HEK293 (cell line): Measurements from ENCODE around the gene ZBTB14.
A peak's percentile ranks its signal among the peaks of the same experiment; 100 is the strongest.

ENCODE experiments used
- GFI1B ChIP-seq: fragments of 450-650 bp; formaldehyde crosslinking; IDR thresholded peaks from 2 replicates; pipeline ENCODE4 v1.5.1; 2016; ENCODE audit warnings: missing biosample characterization, missing genetic modification characterization
- OSR2 ChIP-seq: fragments of 450-650 bp; formaldehyde crosslinking; IDR thresholded peaks from 2 replicates; pipeline ENCODE4 v1.5.1; 2016; ENCODE audit warnings: missing biosample characterization, missing genetic modification characterization
- SCRT2 ChIP-seq: fragments of 450-650 bp; formaldehyde crosslinking; IDR thresholded peaks from 2 replicates; pipeline ENCODE4 v1.5.1; 2016; ENCODE audit warnings: missing biosample characterization, missing genetic modification characterization
- ZEB2 ChIP-seq: fragments of 450-650 bp; formaldehyde crosslinking; IDR thresholded peaks from 2 replicates; pipeline ENCODE4 v1.5.1; 2016; ENCODE audit warnings: missing biosample characterization, missing genetic modification characterization
- ZNF10 ChIP-seq: fragments of 450-650 bp; formaldehyde crosslinking; IDR thresholded peaks from 2 replicates; pipeline ENCODE4 v1.5.1; 2017; ENCODE audit warnings: missing biosample characterization, missing genetic modification characterization
- ZNF112 ChIP-seq: fragments of 450-650 bp; formaldehyde crosslinking; IDR thresholded peaks from 2 replicates; pipeline ENCODE4 v1.5.0; 2017; ENCODE audit warnings: missing biosample characterization, missing genetic modification characterization
- ZNF174 ChIP-seq: fragments of 450-650 bp; formaldehyde crosslinking; IDR thresholded peaks from 2 replicates; pipeline ENCODE4 v1.5.0; 2017; ENCODE audit warnings: missing biosample characterization, mild to moderate bottlenecking, missing genetic modification characterization
- ZNF248 ChIP-seq: fragments of 450-650 bp; formaldehyde crosslinking; IDR thresholded peaks from 2 replicates; pipeline ENCODE4 v1.5.1; 2017; ENCODE audit warnings: missing biosample characterization, missing genetic modification characterization
- ZNF266 ChIP-seq: fragments of 450-650 bp; formaldehyde crosslinking; IDR thresholded peaks from 2 replicates; pipeline ENCODE4 v1.5.1; 2016; ENCODE audit warnings: missing biosample characterization, missing genetic modification characterization, low read depth
- ZNF350 ChIP-seq: fragments of 450-650 bp; formaldehyde crosslinking; IDR thresholded peaks from 2 replicates; pipeline ENCODE4 v1.5.0; 2017; ENCODE audit warnings: missing biosample characterization, mild to moderate bottlenecking, missing genetic modification characterization
- ZNF366 ChIP-seq: fragments of 450-650 bp; formaldehyde crosslinking; conservative IDR thresholded peaks from 2 replicates; pipeline ENCODE4 v1.5.1; 2016; ENCODE audit warnings: missing biosample characterization, missing genetic modification characterization
- ZNF416 ChIP-seq: fragments of 450-650 bp; formaldehyde crosslinking; IDR thresholded peaks from 2 replicates; pipeline ENCODE4 v1.5.1; 2016; ENCODE audit warnings: missing biosample characterization, missing genetic modification characterization
- ZNF426 ChIP-seq: fragments of 450-650 bp; formaldehyde crosslinking; IDR thresholded peaks from 2 replicates; pipeline ENCODE4 v1.5.1; 2017; ENCODE audit warnings: missing biosample characterization, missing genetic modification characterization, mild to moderate bottlenecking, inconsistent platforms, moderate library complexity
- ZNF473 ChIP-seq: fragments of 450-650 bp; formaldehyde crosslinking; IDR thresholded peaks from 2 replicates; pipeline ENCODE4 v1.5.1; 2017; ENCODE audit warnings: missing biosample characterization, missing genetic modification characterization
- ZNF48 ChIP-seq: fragments of 450-650 bp; formaldehyde crosslinking; IDR thresholded peaks from 2 replicates; pipeline ENCODE4 v1.5.1; 2016; ENCODE audit warnings: missing biosample characterization, missing genetic modification characterization
- ZNF510 ChIP-seq: fragments of 450-650 bp; formaldehyde crosslinking; IDR thresholded peaks from 2 replicates; pipeline ENCODE4 v1.5.1; 2018; ENCODE audit warnings: mild to moderate bottlenecking, missing genetic modification characterization, missing biosample characterization; ENCODE audit not compliant: insufficient replicate concordance
- ZNF623 ChIP-seq: fragments of 450-650 bp; formaldehyde crosslinking; IDR thresholded peaks from 2 replicates; pipeline ENCODE4 v1.5.1; 2016; ENCODE audit warnings: missing biosample characterization, missing genetic modification characterization
- ZNF658 ChIP-seq: fragments of 450-650 bp; formaldehyde crosslinking; IDR thresholded peaks from 2 replicates; pipeline ENCODE4; 2016; ENCODE audit warnings: missing biosample characterization, missing genetic modification characterization
- ZNF670 ChIP-seq: fragments of 450-650 bp; formaldehyde crosslinking; IDR thresholded peaks from 2 replicates; pipeline ENCODE4 v1.5.1; 2016; ENCODE audit warnings: missing biosample characterization, missing genetic modification characterization, low read depth
- ZNF843 ChIP-seq: fragments of 450-650 bp; formaldehyde crosslinking; IDR thresholded peaks from 2 replicates; pipeline ENCODE4 v1.5.1; 2016; ENCODE audit warnings: missing biosample characterization, missing genetic modification characterization
- TF ChIP-seq, protein P1 (sequence below): fragments of 450-650 bp; formaldehyde crosslinking; IDR thresholded peaks from 2 replicates; pipeline ENCODE4 v1.5.1; 2016; ENCODE audit warnings: missing biosample characterization, missing genetic modification characterization
- TF ChIP-seq, protein P2 (sequence below): fragments of 450-650 bp; formaldehyde crosslinking; IDR thresholded peaks from 2 replicates; pipeline ENCODE4 v1.5.1; 2017; ENCODE audit warnings: missing biosample characterization, missing genetic modification characterization
- TF ChIP-seq, protein P3 (sequence below): fragments of 450-650 bp; formaldehyde crosslinking; IDR thresholded peaks from 2 replicates; pipeline ENCODE4 v1.5.1; 2016; ENCODE audit warnings: missing biosample characterization, missing genetic modification characterization
- TF ChIP-seq, protein P4 (sequence below): fragments of 450-650 bp; formaldehyde crosslinking; IDR thresholded peaks from 2 replicates; pipeline ENCODE4 v1.5.1; 2017; ENCODE audit warnings: missing biosample characterization, missing genetic modification characterization
- TF ChIP-seq, protein P5 (sequence below): fragments of 450-650 bp; formaldehyde crosslinking; IDR thresholded peaks from 2 replicates; pipeline ENCODE4 v1.5.1; 2017; ENCODE audit warnings: missing biosample characterization, missing genetic modification characterization
- TF ChIP-seq, protein P6 (sequence below): sonication (generic); formaldehyde crosslinking; IDR thresholded peaks from 2 replicates; pipeline ENCODE4 v1.8.1; 2022; ENCODE audit warnings: mild to moderate bottlenecking, moderate library complexity, missing genetic modification reagents
- TF ChIP-seq, protein P7 (sequence below): fragments of 450-650 bp; formaldehyde crosslinking; IDR thresholded peaks from 2 replicates; pipeline ENCODE4 v1.5.1; 2016; ENCODE audit warnings: missing biosample characterization, missing genetic modification characterization

Gene ZBTB14

DNA sequence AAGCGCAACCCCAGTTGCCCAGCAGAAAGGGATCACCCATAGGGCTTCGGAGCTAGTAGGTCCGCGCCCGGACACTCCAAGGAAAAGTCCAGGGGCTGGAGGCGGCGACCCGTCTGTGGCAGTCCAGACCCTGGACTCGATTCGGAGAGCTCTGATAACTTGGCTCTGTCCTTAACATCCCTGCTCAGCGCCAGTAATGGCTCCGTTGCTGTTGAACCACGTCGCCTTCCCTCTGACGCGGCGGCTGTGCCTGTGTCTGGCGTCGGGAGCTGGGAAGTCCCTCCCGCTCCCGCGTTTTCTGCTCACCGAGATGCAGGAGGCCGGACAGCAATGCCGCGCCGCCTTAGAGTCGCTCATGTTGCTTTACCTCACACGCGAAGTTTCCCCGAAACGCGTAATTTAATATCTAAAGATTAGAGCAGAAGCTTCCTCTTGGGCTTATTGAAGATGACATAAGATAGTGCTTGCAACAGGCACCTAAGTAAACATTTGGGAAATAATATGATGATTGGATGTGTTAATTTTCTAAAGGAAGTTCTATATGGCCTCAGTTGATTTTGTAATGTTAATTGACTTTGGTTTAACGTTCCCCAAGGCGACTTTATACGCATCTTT lies 1.3 kb upstream of the ZBTB14 start (continued):
- TF ChIP-seq ZNF174 (tag by site-specific recombination) (no peak), ZNF48 (tag by site-specific recombination) (no peak), ZNF366 (tag by site-specific recombination) (no peak), SCRT2 (tag by site-specific recombination) (peak; percentile 65; the same call in 1 of the 2 replicates), ZNF473 (tag by site-specific recombination) (no peak), ZNF416 (tag by site-specific recombination) (no peak), ZNF658 (tag by site-specific recombination) (no peak), ZNF670 (tag by site-specific recombination) (no peak), ZNF112 (tag by site-specific recombination) (no peak), GFI1B (tag by site-specific recombination) (no peak), ZEB2 (tag by site-specific recombination) (peak; percentile 56; the same call in 1 of the 2 replicates), ZNF10 (tag by site-specific recombination) (no peak), ZNF843 (tag by site-specific recombination) (no peak), ZNF350 (no peak), ZNF248 (tag by site-specific recombination) (no peak), ZNF426 (tag by site-specific recombination) (no peak), OSR2 (tag by site-specific recombination) (no peak), ZNF266 (no peak), ZNF510 (tag by site-specific recombination) (no peak), ZNF623 (tag by site-specific recombination) (no peak)
- TF ChIP-seq, protein P1, sequence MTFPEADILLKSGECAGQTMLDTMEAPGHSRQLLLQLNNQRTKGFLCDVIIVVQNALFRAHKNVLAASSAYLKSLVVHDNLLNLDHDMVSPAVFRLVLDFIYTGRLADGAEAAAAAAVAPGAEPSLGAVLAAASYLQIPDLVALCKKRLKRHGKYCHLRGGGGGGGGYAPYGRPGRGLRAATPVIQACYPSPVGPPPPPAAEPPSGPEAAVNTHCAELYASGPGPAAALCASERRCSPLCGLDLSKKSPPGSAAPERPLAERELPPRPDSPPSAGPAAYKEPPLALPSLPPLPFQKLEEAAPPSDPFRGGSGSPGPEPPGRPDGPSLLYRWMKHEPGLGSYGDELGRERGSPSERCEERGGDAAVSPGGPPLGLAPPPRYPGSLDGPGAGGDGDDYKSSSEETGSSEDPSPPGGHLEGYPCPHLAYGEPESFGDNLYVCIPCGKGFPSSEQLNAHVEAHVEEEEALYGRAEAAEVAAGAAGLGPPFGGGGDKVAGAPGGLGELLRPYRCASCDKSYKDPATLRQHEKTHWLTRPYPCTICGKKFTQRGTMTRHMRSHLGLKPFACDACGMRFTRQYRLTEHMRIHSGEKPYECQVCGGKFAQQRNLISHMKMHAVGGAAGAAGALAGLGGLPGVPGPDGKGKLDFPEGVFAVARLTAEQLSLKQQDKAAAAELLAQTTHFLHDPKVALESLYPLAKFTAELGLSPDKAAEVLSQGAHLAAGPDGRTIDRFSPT (tag by site-specific recombination): no peak
- TF ChIP-seq, protein P2, sequence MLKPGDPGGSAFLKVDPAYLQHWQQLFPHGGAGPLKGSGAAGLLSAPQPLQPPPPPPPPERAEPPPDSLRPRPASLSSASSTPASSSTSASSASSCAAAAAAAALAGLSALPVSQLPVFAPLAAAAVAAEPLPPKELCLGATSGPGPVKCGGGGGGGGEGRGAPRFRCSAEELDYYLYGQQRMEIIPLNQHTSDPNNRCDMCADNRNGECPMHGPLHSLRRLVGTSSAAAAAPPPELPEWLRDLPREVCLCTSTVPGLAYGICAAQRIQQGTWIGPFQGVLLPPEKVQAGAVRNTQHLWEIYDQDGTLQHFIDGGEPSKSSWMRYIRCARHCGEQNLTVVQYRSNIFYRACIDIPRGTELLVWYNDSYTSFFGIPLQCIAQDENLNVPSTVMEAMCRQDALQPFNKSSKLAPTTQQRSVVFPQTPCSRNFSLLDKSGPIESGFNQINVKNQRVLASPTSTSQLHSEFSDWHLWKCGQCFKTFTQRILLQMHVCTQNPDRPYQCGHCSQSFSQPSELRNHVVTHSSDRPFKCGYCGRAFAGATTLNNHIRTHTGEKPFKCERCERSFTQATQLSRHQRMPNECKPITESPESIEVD (tag by site-specific recombination): no peak
- TF ChIP-seq, protein P3, sequence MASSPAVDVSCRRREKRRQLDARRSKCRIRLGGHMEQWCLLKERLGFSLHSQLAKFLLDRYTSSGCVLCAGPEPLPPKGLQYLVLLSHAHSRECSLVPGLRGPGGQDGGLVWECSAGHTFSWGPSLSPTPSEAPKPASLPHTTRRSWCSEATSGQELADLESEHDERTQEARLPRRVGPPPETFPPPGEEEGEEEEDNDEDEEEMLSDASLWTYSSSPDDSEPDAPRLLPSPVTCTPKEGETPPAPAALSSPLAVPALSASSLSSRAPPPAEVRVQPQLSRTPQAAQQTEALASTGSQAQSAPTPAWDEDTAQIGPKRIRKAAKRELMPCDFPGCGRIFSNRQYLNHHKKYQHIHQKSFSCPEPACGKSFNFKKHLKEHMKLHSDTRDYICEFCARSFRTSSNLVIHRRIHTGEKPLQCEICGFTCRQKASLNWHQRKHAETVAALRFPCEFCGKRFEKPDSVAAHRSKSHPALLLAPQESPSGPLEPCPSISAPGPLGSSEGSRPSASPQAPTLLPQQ (tag by site-specific recombination): peak; percentile 78; the same call in 1 of the 2 replicates
- TF ChIP-seq, protein P4, sequence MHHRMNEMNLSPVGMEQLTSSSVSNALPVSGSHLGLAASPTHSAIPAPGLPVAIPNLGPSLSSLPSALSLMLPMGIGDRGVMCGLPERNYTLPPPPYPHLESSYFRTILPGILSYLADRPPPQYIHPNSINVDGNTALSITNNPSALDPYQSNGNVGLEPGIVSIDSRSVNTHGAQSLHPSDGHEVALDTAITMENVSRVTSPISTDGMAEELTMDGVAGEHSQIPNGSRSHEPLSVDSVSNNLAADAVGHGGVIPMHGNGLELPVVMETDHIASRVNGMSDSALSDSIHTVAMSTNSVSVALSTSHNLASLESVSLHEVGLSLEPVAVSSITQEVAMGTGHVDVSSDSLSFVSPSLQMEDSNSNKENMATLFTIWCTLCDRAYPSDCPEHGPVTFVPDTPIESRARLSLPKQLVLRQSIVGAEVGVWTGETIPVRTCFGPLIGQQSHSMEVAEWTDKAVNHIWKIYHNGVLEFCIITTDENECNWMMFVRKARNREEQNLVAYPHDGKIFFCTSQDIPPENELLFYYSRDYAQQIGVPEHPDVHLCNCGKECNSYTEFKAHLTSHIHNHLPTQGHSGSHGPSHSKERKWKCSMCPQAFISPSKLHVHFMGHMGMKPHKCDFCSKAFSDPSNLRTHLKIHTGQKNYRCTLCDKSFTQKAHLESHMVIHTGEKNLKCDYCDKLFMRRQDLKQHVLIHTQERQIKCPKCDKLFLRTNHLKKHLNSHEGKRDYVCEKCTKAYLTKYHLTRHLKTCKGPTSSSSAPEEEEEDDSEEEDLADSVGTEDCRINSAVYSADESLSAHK: no peak; the same call in 1 of the 2 replicates
- TF ChIP-seq, protein P5, sequence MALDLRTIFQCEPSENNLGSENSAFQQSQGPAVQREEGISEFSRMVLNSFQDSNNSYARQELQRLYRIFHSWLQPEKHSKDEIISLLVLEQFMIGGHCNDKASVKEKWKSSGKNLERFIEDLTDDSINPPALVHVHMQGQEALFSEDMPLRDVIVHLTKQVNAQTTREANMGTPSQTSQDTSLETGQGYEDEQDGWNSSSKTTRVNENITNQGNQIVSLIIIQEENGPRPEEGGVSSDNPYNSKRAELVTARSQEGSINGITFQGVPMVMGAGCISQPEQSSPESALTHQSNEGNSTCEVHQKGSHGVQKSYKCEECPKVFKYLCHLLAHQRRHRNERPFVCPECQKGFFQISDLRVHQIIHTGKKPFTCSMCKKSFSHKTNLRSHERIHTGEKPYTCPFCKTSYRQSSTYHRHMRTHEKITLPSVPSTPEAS: no peak; the same call in 1 of the 2 replicates
- TF ChIP-seq, protein P6, sequence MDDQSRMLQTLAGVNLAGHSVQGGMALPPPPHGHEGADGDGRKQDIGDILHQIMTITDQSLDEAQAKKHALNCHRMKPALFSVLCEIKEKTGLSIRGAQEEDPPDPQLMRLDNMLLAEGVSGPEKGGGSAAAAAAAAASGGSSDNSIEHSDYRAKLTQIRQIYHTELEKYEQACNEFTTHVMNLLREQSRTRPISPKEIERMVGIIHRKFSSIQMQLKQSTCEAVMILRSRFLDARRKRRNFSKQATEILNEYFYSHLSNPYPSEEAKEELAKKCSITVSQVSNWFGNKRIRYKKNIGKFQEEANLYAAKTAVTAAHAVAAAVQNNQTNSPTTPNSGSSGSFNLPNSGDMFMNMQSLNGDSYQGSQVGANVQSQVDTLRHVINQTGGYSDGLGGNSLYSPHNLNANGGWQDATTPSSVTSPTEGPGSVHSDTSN (CRISPR knock-in tag): no peak
- TF ChIP-seq, protein P7, sequence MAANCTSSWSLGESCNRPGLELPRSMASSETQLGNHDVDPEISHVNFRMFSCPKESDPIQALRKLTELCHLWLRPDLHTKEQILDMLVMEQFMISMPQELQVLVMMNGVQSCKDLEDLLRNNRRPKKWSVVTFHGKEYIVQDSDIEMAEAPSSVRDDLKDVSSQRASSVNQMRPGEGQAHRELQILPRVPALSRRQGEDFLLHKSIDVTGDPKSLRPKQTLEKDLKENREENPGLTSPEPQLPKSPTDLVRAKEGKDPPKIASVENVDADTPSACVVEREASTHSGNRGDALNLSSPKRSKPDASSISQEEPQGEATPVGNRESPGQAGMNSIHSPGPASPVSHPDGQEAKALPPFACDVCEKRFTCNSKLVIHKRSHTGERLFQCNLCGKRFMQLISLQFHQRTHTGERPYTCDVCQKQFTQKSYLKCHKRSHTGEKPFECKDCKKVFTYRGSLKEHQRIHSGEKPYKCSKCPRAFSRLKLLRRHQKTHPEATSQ (tag by site-specific recombination): no peak
